HG02798 (cell line): ENCODE data around the gene MCOLN1.

ENCODE experiments used
- ATAC-seq: cut with Tn5 transposase; IDR thresholded peaks from one replicate; pipeline ENCODE4 v1.9.1; 2021; ENCODE audit warnings: mild to moderate bottlenecking; ENCODE audit not compliant: unreplicated experiment, poor library complexity

Gene MCOLN1

GRCh38 chr19:7500811-7501450, 21.5 kb upstream of the MCOLN1 start:
- no peak for ATAC-seq

GRCh38 chr19:7502552-7502951, 19.9 kb upstream of the MCOLN1 start:
- no peak for ATAC-seq

DNA sequence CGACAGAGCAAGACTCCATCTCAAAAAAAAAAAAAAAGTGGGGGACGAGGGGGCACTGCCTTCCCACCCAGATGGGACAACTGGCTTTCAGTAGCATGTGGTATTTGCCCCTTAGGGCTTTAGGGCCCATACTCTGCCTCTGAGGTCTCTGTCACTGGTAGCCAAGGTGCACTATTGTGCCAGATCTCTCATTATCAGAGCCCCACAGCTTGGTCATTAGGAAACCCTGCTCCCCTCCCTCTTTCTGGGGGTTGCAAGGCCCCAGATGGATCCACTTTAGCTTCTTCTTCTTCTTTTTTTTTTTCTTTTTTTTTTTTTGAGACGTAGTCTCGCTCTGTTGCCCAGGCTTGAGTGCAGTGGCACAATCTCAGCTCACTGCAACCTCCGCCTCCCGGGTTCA, 17.7 kb upstream of the MCOLN1 start:
- ATAC-seq: no peak

DNA sequence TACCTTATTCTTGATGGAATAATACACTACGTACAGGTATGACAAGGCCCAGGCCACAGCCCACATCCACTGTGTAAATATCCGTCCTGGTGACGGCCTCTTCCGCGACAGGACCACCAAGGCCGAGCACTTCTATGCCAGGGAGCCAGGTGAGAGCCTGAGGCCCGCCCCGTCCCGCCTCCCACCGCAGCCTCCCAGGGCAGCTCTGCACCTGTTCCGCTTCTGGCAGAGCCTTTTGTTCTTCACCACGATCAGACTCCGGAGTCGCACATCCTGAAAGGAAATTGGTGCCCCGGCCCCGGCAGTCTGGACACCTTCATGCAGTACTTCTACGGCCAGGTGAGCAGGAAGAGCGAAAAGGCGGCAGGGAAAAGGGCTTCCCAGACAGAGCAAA, 17.1 kb upstream of the MCOLN1 start:
- ATAC-seq: no peak

- ATAC-seq: no peak
These were observed 16.6 kb upstream of the MCOLN1 start for GRCh38 chr19:7505682-7506384.

DNA sequence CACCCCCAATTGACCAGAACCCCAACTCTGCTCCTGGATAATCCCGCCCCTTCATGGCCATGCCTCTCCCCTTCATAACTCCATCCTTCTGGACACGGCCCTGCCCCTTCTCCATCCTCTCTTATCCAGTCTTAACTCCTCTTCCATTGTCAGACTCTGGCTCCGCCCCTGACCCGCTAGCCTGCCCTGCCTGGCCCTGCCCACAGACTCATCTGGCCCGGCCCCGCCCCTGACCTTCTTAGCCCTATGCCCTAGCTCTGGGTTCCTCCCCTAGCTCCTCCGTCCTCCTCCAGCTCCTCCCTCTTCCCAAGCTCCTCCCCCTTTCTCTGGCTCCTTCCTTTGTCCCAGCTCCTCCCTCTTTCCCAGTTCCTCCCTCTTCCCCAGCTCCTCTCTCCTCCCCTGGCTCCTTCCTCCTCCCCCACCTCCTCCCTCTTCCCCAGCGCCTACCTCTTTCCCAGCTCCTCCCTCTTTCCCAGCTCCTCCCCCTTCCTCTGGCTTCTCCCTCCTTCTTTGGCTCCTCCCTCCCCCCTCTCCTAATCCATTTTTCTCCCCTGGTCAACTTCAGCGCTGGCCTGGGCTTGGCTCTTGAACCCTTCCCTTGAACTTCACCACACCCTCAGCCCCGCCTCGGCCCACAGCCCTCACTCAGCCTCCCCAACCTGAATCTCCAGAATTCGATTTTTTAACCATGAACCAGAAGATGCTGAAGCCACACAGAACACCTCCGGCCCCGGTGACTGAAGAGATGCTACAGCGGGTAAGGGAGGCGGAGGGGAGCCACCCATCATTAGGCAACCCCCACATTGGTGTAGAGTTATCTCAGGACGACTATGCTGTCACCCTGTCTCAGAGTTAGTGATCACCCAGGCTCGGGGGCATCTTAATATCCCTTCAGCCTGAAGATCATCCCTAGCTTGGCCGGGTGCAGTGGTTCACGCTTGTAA, 15.8 kb upstream of the MCOLN1 start:
- ATAC-seq: no peak

DNA sequence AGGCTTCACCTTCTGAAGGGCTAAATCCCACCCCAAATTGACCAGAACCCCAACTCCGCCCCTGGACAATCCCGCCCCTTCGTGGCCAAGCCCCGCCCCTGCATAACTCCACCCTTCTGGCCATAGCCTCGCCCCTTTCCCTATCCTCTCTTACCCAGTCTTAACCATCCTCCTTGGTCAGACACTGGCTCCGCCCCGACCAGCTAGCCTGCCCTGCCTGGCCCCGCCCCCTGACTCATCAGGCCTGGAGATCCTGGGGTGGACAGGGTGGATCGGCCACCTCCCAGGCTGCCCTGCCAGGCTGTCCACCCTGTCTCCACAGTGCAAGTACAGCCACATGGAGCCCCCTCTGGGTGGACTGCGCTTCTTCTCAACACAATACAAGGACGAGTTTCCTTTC, 14.5 kb upstream of the MCOLN1 start:
- no peak for ATAC-seq

GRCh38 chr19:7509625-7510024, 12.8 kb upstream of the MCOLN1 start:
- ATAC-seq: no peak

DNA sequence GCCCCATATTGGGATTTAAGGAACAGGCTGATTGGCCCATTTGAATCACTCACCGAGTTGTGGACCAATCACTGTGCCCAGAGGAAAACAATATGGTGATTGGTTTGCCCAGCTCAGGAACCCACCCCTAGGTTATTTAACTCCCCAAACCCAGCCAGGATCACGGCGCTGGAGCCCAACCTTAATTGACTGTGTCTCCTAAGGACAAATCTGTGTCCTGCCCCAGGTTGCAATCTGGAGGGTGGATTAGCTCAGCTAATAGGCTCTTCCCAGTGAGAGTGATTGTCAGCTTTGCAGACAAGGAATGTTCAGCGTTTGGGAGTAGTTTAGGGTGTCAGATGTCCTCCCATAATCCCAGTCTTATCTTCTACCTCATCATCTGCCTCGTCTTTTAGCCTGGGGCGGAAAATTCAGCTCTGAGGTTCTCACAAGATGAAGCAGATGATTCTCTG, 10.0 kb upstream of the MCOLN1 start:
- no peak for ATAC-seq

GRCh38 chr19:7513809-7514642, 8.4 kb upstream of the MCOLN1 start:
- ATAC-seq: no peak

DNA sequence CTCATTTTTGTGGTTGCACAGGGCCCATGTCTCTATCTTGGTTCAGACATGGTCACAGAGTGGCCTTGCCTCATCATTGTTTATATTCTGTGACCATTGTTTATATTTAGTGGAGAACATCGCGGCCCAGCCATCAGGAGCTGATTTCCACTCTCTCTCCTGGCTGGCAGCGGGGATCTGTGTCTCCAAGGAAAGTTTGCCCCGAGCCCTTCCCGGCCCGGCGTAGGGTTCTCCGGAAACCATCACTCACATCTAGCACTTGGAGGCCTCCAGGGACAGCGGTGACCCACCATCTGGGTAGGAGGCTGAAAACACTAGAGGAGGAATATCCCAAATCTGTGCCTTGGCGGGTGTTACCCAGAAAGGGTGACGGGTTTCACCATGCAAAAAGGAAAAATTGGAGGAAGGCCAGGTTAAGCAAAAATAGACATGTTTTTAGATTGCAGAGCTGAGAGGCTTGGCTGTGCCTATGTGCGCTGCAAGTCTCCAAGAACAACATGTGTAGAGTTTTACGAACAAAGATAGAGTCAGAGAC, 7.2 kb upstream of the MCOLN1 start:
- ATAC-seq: no peak

GRCh38 chr19:7515645-7516151, 6.7 kb upstream of the MCOLN1 start, which contains the start of gene ZNF358:
Gene ZNF358, plus strand, starts transcription at chr19:7516103. Its CDS starts 3,140 bp downstream, at chr19:7519243.
- ATAC-seq: no peak

GRCh38 chr19:7516333-7516732, 6.1 kb upstream of the MCOLN1 start:
- ATAC-seq: no peak

DNA sequence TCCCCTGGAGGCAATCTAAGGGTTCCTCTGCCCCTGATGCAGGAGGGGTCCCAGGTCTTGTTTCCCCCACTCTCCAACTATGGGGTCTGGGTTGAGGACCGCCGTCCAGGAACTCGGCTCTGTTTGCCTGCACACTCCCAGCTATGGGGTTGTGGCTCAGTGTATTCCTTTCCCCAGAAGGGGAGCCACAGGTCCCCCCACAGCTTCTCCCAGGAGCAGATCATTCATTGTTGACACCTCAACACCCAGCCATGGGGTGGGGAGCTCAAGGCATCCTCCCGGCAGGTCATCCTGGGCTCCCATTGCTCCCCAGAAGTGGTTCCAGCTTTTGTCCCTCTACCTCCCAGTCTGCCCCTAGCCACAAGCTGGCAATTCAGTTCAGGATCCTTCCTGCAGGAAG, 5.5 kb upstream of the MCOLN1 start:
- ATAC-seq: no peak

DNA sequence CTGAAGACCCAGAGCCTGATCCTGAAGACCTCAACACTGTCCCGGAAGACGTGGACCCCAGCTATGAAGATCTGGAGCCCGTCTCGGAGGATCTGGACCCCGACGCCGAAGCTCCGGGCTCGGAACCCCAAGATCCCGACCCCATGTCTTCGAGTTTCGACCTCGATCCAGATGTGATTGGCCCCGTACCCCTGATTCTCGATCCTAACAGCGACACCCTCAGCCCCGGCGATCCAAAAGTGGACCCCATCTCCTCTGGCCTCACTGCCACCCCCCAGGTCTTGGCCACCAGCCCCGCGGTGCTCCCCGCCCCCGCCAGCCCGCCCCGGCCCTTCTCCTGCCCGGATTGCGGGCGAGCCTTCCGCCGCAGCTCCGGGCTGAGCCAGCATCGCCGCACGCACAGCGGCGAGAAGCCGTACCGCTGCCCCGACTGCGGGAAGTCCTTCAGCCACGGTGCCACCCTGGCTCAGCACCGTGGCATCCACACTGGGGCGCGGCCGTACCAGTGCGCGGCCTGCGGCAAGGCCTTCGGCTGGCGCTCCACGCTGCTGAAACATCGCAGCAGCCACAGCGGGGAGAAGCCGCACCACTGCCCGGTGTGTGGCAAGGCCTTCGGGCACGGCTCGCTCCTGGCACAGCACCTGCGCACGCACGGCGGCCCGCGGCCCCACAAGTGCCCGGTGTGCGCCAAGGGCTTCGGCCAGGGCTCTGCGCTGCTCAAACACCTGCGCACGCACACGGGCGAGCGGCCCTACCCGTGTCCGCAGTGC, 2.9 kb upstream of the MCOLN1 start:
- no peak for ATAC-seq

DNA sequence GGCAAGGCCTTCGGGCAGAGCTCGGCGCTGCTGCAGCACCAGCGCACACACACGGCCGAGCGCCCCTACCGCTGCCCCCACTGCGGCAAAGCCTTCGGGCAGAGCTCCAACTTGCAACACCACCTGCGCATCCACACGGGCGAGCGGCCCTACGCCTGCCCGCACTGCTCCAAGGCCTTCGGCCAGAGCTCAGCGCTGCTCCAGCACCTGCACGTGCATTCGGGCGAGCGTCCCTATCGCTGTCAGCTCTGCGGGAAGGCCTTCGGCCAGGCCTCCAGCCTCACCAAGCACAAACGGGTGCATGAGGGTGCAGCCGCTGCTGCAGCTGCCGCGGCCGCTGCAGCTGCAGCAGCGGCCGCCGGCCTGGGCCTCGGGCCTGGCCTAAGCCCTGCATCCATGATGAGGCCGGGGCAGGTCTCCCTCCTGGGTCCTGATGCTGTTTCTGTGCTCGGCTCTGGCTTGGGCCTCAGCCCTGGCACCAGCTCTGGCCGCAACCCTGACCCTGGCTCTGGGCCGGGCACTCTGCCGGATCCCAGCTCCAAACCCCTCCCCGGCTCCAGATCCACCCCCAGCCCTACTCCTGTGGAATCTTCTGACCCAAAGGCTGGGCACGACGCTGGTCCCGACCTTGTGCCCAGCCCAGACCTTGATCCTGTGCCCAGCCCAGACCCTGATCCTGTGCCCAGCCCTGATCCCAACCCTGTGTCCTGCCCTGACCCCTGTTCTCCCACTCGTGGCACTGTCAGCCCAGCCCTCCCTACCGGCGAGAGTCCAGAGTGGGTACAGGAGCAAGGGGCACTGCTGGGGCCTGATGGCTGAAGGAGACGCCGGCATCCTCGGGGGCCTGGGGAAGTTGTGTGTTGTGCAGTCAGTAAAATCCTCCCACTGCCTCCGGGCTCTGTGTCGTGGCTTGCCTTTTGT, 2.0 kb upstream of the MCOLN1 start:
- no peak for ATAC-seq

GRCh38 chr19:7521551-7522071, 813 bp upstream of the MCOLN1 start:
- ATAC-seq: no peak
